Mononuclear cell (primary cell): Measurements from ENCODE around the gene RTP1. TPM values are rescaled to one million over a fixed set of nuclear protein-coding genes. Genes with fewer than 3 reads are reported as not detected.
"Not testable (repeated sequence)": the region's sequence is repeated elsewhere in the genome, so short reads cannot be mapped to it uniquely, and the experiment has no call there.

Experiments
- H3K27me3 ChIP-seq: 2 replicates; pipeline ENCODE4 v1.6.0; 2011; ENCODE audit warnings: low read length, control low read depth; ENCODE audit not compliant: insufficient read depth
- H3K4me1 ChIP-seq: 2 replicates; pipeline ENCODE4 v1.5.1; 2011; ENCODE audit warnings: mild to moderate bottlenecking, low read length, control low read depth; ENCODE audit not compliant: insufficient read depth
- H3K4me3 ChIP-seq: 2 replicates; pipeline ENCODE4 v1.5.1; 2011; ENCODE audit warnings: mild to moderate bottlenecking, low read length, moderate library complexity
- H3K9me3 ChIP-seq: 2 replicates; pipeline ENCODE4 v1.5.1; 2011; ENCODE audit warnings: low read depth, mild to moderate bottlenecking, control low read depth, low read length
- total RNA-seq: library from RNA; depleted of rRNA; stranded (reverse); fragments of >200 nt; gene quantifications from one replicate; pipeline ENCODE4 v1.2.3, GENCODE V29; 2012

The RTP1 gene, protein sequence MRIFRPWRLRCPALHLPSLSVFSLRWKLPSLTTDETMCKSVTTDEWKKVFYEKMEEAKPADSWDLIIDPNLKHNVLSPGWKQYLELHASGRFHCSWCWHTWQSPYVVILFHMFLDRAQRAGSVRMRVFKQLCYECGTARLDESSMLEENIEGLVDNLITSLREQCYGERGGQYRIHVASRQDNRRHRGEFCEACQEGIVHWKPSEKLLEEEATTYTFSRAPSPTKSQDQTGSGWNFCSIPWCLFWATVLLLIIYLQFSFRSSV
- total RNA-seq: not detected

- Histone ChIP-seq H3K27me3 (peaks cover 26% of the 10 kb centered on the region), H3K4me3 (no peak within 1 kb of the TSS), H3K9me3 (no peaks in the 10 kb centered on the region), H3K4me1 (no peaks in the 10 kb centered on the region)
Observed at GRCh38 chr3:187197335-187197649, at the start of gene RTP1. TSS of gene RTP1 (plus strand) at chr3:187197486. CDS start at chr3:187197516, 30 bp downstream.

GRCh38 chr3:187150186-187150585, 47.1 kb upstream of the RTP1 start:
- Histone ChIP-seq H3K4me3 (no peak overlapping the region), H3K9me3 (no peaks in the 10 kb centered on the region), H3K27me3 (no peaks in the 10 kb centered on the region), H3K4me1 (no peaks in the 10 kb centered on the region)

- Histone ChIP-seq H3K4me3 (no peak overlapping the region), H3K9me3 (no peaks in the 10 kb centered on the region), H3K4me1 (no peaks in the 10 kb centered on the region), H3K27me3 (no peaks in the 10 kb centered on the region)
Observed at GRCh38 chr3:187150599-187150998, 46.7 kb upstream of the RTP1 start.

GRCh38 chr3:187161556-187161955, 35.7 kb upstream of the RTP1 start:
- Histone ChIP-seq H3K4me3 (no peak overlapping the region), H3K9me3 (no peaks in the 10 kb centered on the region), H3K4me1 (no peaks in the 10 kb centered on the region), H3K27me3 (peaks cover 4% of the 10 kb centered on the region)

DNA sequence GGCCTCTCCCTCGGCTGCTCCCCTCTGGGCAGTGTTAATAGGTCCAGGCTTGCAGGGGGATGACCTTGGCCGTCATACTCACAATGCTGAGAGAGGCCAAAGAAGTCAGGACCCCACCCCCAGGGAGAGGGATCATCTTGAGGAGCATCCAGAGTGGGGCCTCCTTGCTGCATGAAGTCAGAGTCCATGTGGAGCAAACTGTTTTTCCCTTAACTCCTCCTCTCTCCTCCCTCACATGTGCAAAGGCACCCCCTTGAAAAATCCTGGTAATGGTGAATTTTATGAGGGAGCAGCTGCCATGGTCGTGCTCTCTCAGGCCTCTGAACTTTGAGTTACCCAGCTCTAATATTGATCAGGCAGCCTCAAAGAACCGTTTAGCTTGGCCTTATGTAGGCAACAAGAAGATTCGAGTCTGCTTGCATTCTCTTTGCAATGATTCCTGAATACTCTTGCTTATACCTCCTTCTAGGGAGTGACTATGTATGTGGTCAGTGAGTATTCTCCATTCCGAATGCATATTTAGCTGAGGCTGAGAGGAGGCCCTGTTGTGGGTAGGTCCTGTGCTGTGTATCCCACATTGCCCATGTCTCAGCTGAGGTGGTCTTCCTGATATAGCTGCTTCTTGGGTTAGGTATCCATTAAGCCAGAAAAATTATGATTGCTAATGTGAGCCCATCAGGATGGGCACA, 34.9 kb upstream of the RTP1 start:
- Histone ChIP-seq H3K27me3 (peaks cover 6% of the 10 kb centered on the region), H3K9me3 (no peaks in the 10 kb centered on the region), H3K4me1 (no peaks in the 10 kb centered on the region), H3K4me3 (no peak overlapping the region)

GRCh38 chr3:187165144-187165543, 32.1 kb upstream of the RTP1 start:
- Histone ChIP-seq H3K27me3 (peaks cover 6% of the 10 kb centered on the region), H3K4me1 (no peaks in the 10 kb centered on the region), H3K4me3 (no peak overlapping the region), H3K9me3 (no peaks in the 10 kb centered on the region)

DNA sequence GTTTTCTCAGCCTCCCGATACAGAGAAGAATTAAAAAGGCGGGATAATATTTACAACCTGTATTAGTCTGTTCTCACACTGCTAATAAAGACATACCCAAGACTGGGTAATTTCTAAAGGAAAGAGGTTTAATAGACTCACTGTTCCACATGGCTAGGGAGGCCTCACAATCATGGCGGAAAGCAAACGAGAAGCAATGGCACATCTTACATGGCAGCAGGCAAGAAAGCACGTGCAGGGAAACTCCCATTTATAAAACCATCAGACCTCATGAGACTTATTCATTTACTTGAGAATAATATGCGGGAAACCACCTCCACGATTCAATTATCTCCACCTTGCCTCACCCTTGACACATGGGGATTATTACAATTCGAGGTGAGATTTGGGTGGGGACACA, 30.5 kb upstream of the RTP1 start:
- H3K27me3 ChIP-seq: peaks cover 6% of the 10 kb centered on the region
- H3K4me1 ChIP-seq: no peaks in the 10 kb centered on the region
- no peaks in the 10 kb centered on the region for H3K9me3 ChIP-seq
- no peak overlapping the region for H3K4me3 ChIP-seq

- Histone ChIP-seq H3K9me3 (no peaks in the 10 kb centered on the region), H3K27me3 (peaks cover 4% of the 10 kb centered on the region), H3K4me3 (no peak overlapping the region), H3K4me1 (no peaks in the 10 kb centered on the region)
Observed at GRCh38 chr3:187167777-187168176, 29.5 kb upstream of the RTP1 start.

GRCh38 chr3:187169231-187169960, 27.9 kb upstream of the RTP1 start:
- Histone ChIP-seq H3K27me3 (peaks cover 6% of the 10 kb centered on the region), H3K9me3 (no peaks in the 10 kb centered on the region), H3K4me1 (no peaks in the 10 kb centered on the region), H3K4me3 (no peak overlapping the region)

DNA sequence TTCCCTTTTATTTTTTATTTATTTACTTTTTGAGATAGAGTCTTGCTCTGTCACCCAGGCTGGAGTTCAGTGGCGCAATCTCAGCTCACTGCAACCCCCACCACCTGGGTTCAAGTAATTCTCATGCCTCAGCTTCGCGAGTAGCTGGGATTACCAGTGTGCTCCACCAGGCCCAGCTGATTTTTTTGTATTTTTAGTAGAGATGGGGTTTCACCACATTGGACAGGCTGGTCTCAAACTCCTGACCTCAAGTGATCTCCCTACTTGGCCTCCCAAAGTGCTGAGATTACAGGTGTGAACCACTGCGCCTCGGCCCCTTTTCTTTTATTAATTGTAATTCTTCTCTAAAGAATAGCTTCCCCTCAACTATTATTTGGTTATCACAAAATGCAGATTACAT, 26.4 kb upstream of the RTP1 start:
- H3K4me3 ChIP-seq, H3K27me3 ChIP-seq, H3K4me1 ChIP-seq, H3K9me3 ChIP-seq: not testable (repeated sequence)

DNA sequence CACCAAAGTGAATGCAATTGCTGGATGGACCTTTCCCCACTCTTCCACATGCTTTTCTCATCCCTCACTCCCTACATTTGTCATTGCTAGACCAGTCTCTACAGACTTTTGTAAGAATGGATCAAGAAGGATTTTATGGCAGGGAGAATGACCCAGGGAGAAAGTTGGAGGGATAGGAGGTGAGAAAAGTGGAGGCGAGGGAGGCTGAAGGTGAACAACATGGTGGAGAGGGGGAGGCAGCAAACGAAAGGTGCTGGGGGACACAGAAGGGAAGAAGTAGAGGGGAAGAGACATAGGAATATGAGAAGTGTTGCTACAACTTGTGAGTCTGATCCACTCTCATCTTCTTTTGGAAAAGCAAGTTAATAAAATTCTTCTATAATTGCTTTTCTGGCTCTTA, 24.4 kb upstream of the RTP1 start:
- no peaks in the 10 kb centered on the region for H3K4me1 ChIP-seq
- H3K4me3 ChIP-seq: no peak overlapping the region
- peaks cover 4% of the 10 kb centered on the region for H3K27me3 ChIP-seq
- no peaks in the 10 kb centered on the region for H3K9me3 ChIP-seq

DNA sequence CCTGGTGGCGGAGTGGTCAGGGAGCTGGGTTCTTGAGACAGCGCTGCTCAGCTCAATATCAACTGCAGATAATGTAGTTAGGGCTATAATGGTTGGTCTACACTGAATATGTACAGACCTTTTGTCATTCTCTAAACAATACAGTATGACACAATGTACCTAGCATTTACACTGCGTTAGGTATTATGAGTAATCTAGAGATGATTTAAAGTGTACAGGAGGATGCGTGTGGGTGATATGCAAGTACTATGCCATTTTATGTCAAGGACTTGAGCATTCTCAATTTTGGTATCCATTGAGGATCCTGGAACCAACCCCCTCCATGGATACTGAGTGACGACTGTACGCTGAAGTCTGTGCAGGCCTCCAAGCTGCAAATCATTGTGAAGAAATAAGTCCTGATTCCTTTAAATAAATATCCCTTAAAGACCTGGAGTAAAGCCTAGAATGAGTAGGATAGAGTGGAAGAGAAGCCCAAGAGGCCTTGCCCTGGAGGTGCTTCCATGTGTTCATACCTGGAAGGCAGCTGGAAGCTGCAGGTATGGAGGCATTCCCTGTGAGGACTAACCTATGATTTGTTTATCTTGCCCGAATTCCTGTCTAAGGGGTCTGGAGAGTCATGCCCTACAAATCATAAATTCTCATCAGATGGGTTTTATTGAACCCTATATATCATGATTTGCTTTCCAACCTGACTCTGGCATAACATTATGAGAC, 15.7 kb upstream of the RTP1 start:
- H3K4me1 ChIP-seq: no peaks in the 10 kb centered on the region
- H3K9me3 ChIP-seq: no peaks in the 10 kb centered on the region
- H3K27me3 ChIP-seq: peaks cover 2% of the 10 kb centered on the region
- no peak overlapping the region for H3K4me3 ChIP-seq

- H3K4me1 ChIP-seq: no peaks in the 10 kb centered on the region
- no peaks in the 10 kb centered on the region for H3K9me3 ChIP-seq
- no peak overlapping the region for H3K4me3 ChIP-seq
- peaks cover 8% of the 10 kb centered on the region for H3K27me3 ChIP-seq
Observed at GRCh38 chr3:187183210-187183862, 13.9 kb upstream of the RTP1 start.

GRCh38 chr3:187183903-187184302, 13.4 kb upstream of the RTP1 start:
- peaks cover 9% of the 10 kb centered on the region for H3K27me3 ChIP-seq
- no peaks in the 10 kb centered on the region for H3K4me1 ChIP-seq
- H3K4me3 ChIP-seq: no peak overlapping the region
- H3K9me3 ChIP-seq: no peaks in the 10 kb centered on the region

DNA sequence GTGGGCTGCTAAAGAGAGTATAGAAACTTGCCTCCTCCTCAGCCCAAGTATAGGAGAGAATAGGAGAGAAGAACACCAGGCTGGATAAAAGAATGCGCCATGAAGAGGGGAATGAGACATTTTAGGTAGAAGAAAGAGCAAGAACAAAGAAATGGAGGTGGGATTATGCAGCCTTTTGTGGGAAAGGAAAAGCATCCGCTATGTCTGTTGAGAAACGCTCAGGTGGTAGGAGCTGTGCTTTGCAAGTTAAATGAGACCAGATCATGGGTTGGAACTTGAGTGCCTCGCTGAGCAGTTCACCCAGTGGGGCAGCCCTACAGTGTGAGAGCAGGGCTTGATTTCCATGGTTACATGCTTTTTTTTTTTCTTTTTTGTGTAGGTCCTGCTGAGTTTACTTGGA, 11.5 kb upstream of the RTP1 start:
- Histone ChIP-seq H3K4me1 (peaks cover 4% of the 10 kb centered on the region), H3K4me3 (no peak overlapping the region), H3K27me3 (peaks cover 18% of the 10 kb centered on the region), H3K9me3 (no peaks in the 10 kb centered on the region)
